GM19035 (cell line): ENCODE measurements around the gene ATPAF2.

Experiments
- ATAC-seq: cut with Tn5 transposase; IDR thresholded peaks from one replicate; pipeline ENCODE4 v1.9.1; 2021; ENCODE audit not compliant: unreplicated experiment

Gene ATPAF2

DNA sequence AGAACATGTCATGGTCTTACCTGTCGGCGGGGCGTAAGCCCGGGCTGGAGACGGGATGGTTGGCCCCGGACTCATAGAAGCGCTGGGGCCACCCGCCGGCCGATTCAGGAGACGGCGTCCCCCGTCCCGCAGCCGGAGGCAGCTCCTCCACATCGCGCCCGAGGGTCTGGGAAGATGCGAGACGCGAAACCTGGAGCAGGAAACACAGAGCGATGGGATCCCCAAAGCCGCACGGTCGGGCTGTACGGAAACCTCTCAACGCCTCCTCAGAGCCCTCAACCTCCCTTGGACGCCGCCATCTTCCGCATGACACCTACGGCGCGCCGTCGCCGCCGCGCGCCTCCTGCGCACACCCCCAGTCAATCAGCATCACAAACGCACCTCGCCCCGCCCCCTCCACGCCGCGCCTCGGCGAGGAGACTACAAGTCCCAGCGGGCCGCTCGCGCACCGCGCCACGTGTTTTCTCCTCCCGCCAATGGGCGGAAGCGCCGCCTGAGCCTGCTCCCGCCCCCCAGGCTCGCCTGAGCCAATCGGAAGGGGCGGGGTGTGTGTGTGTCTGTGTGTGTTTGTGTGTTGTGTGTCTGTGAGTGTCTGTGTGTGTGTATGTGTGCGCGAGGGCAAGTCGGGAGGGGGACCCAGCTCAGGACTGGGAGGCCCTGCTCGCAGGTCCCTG, at the start of gene ATPAF2, which contains the start of gene GID4:
TSS of gene ATPAF2 (minus strand) at position 308 of the 674 bp plus-strand sequence. CDS start at position 153, 155 bp downstream.
TSS of gene GID4 (plus strand) at position 548 of the 674 bp plus-strand sequence. CDS start at position 605, 57 bp downstream.
- ATAC-seq, result peak; percentile 90

GRCh38 chr17:18087610-18088491, 48.9 kb upstream of the ATPAF2 start, which contains the start of gene DRG2:
Gene DRG2, plus strand, starts transcription at chr17:18087948. Its CDS starts 76 bp downstream, at chr17:18088024.
- peak; percentile 94 for ATAC-seq

- ATAC-seq, result no peak
Observed at GRCh38 chr17:18084256-18084655, 45.3 kb upstream of the ATPAF2 start.

DNA sequence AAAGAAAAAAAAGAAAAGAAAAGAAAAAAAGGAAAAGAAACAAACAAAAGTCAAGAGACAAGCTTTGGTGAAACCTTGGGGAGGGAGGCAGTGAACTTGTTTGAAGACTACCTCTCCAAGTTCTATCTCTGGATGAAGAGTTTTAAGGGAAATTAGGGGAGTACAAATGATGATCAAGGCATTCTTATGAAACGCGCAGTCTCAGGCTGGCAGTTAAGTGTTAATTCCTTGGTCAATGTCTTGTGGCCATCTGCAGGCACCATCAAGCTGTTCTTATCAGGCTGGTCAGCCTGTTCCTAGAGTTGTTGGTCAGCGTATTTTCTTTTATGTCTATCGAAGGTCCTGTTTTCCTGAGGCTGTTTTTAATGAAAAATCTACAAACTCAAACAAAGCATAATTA, 40.6 kb upstream of the ATPAF2 start:
- ATAC-seq, result no peak

- ATAC-seq, result no peak
Observed at GRCh38 chr17:18076936-18077335, 38.0 kb upstream of the ATPAF2 start.

GRCh38 chr17:18074566-18075272, 35.8 kb upstream of the ATPAF2 start:
- no peak for ATAC-seq

GRCh38 chr17:18071751-18072150, 32.8 kb upstream of the ATPAF2 start:
- no peak for ATAC-seq

GRCh38 chr17:18070861-18071340, 31.9 kb upstream of the ATPAF2 start:
- ATAC-seq, result no peak

GRCh38 chr17:18069101-18069500, 30.1 kb upstream of the ATPAF2 start:
- ATAC-seq, result no peak

DNA sequence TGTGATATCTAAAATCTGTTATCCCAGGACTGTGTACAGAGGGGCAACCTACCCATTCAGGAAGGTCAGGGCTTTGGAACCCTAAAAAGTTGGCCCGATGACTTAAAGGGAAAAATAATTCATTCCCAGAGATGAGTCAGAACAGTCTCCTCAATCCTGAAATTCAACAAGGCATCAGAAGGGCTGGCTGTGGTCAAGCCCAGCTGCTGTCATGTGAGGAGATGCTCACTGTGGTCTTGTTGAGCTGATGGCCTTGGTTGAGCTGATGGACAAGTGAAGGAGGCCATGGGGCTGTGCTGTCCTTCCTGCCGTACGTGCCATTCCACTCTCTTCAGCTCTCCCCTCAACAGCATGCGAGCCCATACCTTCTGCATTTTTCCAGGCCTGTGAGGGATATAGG, 27.9 kb upstream of the ATPAF2 start:
- ATAC-seq, result no peak

GRCh38 chr17:18065546-18065945, 26.6 kb upstream of the ATPAF2 start:
- ATAC-seq, result no peak

DNA sequence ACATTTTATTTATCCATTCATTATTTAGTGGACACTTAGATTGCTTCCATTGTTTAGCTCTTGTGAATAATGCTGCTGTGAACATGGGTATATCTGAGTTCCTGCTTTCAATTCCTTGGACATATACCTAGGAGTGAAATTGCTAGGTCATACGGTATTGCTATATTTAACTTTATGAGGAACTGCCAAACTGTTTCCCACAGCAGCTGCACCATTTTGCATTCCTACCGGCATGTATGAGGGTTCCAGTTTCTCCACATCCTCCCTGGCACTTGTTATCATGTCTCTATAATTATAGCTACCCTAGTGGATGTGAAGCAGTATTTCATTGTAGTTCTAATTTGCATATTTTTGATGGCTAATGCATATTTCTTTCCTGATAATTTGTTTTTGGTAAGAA, 25.1 kb upstream of the ATPAF2 start:
- ATAC-seq, result no peak

DNA sequence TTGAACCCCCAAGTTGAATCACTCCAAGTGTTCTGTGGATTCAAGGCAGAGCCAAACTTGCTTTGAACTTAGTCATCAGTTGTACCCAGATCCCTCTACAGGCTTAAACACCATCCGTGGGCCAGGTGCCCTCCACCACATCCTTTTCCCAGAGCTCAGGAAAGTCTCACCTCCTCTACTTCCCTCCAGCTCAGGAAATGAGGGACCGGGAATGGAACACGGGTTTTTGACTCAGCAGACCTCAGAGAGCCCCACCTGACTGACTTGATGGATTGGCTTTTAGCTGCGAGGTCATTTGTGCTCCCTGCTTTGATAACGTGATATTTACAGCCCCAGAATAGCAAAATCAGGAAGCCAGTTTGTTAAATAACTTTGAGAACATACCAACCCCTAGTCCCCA, 20.3 kb upstream of the ATPAF2 start:
- ATAC-seq, result no peak

- no peak for ATAC-seq
Observed at GRCh38 chr17:18056214-18056613, 17.2 kb upstream of the ATPAF2 start.

- ATAC-seq, result no peak
Observed at GRCh38 chr17:18055597-18055996, 16.6 kb upstream of the ATPAF2 start.

GRCh38 chr17:18045691-18046350, 6.9 kb upstream of the ATPAF2 start:
- no peak for ATAC-seq

DNA sequence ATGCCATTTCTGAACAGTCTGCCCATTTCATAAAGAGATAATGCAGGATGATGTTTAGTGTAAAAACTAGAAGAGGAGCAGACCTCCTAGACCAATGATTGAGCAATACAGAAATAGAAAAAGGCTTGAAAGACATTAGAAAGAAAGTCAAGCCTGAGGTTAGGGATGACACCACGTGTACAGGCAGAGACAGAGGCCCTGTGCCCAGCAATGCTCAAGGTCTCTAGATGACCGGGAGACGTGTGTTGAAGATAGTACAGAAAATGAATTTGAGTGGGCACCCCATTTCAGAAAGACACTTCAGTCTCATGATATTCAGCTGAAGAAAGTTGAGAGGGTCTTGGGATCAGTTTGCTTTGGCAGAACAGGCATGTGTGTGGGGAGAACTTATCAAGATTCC, 5.6 kb upstream of the ATPAF2 start:
- ATAC-seq, result no peak

- ATAC-seq, result no peak
Observed at GRCh38 chr17:18043491-18043890, 4.5 kb upstream of the ATPAF2 start.

DNA sequence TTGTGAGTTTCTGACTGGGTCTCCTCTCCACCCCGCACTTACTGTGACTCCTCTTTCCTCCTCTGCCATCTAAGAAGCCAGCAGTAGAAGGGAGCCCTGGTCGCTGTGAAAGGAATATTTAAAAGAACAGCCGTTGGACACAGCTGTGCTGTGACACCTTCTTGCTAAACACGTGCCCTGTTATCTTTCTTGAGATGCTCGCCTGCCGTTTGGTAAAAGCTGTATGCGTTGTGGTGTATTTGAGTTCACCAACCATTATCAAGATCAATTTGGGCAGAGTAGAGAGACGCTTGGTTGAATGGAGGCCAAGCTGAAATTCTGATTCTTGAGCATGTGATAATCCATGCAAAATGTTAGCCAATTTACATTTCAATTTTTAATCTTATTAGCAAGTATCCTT, 4.0 kb upstream of the ATPAF2 start:
- ATAC-seq, result no peak

DNA sequence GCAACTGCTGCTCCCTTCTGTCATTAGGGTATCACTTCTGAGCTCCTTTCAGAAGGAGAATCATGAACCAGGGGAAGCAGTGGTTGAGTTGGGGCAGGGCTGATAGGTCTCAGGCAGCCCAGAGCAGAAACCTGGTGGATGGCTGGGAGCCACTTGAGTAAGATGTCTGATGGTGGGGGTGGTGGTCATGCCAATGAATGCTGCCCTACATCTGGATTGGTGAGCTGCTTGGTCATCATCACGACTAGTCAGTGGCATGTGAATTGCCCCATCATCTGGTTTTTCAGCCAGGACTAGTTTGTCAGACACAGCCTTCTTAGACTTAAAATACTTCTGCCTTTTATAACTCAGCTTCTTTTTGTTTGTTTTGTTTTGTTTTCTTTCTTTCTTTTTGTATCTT, 2.8 kb upstream of the ATPAF2 start:
- no peak for ATAC-seq
